Superior temporal gyrus (tissue), 1 donor: ENCODE results near the gene PJA1.

Source experiments
- DNase-seq: peaks from one replicate; pipeline ENCODE4 v3.0.0-alpha.2; 2016; ENCODE audit errors: extremely low spot score

PJA1 gene

DNA sequence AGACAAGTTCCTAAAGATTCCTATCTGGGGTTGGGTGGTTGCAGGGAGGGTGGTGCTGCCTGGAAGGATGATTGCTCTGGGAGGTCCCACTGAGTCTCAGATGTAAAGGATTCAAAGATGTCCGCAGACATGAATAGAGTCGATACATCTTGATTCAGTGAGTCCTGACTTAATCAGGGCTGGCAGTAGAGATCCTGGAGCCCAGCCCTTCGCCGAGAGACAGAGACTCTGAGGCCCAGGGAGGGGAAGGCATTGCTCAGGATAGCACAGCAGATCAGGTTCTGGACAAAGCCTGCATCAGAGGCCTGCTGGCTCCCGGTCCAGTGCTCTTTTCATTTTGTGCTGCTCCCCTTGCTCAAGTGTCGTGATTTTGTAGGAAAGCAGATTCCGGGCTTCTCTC lies 21.7 kb downstream of the PJA1 start:
- no peak for DNase-seq

DNA sequence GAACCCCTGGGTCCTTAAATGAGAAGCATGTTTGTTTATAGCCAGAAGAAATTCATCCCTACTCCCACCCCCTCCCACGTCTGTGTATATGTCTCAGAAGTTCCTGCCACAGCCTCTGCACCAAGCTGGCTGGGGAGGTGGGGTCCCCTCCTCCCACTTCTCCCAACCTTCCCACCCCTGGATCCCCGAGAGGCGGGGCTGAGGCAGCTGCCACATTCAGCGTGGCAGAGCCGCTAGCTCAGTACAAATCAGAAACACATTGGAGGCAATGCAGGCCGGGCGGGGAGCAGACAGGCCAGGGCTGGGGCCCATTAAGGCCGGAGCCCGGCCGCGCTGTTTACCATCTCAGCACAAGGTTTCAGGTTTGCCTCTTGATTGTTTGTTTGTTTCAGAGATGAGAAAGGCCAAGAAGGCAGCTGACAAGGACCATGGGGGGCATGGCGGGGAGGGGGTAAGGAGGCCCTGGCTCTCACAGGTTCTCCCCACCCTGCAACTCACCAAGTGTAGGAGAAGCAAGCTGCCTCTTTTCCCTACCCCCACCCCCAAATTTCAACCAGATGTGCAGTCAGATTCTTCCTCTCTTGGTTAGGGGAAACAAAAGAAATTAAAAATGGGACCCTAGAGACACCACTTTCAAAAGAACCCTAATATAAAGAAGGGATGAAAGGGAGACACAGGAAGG lies 22.3 kb downstream of the PJA1 start:
- DNase-seq, result no peak

DNA sequence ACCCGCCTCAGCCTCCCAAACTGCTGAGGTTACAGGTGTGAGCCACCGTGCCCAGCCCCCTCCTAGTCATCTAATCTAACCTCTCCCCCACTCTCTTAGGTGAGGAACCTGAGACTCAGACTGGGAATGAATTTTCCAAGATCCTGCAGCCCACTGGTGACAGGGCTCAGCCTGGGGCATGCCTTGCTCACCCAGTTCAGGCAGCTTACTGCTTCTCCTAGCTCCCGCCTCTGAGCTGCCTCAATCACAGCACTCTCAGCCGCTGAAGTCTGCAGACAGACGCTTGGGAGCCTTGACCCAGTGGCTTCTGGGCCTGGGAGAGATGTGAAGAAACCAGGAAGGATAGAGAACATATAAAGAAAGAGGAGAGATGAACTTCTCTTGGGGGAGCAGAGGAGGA lies 24.4 kb downstream of the PJA1 start:
- no peak for DNase-seq

DNA sequence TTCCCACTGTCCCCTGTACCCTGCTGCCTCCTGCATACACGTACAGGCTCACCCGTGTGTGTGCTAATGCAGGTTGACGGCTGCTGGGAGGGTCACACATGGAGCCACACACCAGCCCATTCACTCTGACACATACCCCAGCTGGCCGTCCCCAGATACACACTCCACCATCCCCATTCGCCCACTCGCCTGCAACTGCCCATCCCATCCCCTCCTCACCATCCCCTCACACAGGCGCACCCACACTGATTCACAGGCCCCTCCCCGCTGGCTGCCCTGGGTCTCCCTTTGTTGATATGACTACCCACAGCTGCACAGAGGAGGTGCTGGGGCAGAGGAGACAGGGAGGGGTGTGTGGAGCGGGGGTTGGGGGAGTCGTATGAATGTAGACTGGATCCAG lies 25.7 kb downstream of the PJA1 start:
- no peak for DNase-seq

DNA sequence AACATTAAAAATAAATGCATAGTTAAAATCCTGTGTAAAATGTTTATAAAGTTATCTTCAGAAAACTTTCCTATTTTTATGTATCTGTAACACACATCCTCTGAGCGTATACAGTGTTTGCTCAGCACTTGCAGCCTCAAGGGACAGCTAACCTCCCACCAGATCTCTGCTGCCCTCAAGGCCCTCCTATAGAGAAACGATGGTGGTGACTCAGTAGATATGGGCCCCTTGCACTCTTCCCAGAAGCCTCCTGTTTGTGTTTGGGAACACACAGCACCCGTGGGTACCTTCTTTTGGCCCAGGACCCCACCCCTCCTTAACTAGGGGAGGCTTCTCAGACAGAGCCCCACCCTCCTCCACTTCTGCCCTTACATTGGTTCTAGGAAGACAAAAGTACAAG lies 26.7 kb downstream of the PJA1 start:
- DNase-seq, result no peak

DNA sequence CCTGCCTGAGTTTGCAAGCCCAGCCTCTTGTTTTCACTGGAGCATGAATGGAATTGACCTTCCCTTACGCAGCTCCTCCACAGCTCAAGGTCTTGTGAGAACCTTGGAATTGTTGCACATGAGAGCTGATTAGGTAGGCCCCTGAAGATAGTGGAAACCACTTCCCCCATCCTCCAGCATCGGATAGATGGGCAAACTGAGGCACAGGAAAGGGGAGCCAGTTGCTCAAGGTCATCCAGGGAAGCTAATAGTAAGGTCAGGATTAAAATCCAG lies 27.2 kb downstream of the PJA1 start:
- DNase-seq, result no peak

DNA sequence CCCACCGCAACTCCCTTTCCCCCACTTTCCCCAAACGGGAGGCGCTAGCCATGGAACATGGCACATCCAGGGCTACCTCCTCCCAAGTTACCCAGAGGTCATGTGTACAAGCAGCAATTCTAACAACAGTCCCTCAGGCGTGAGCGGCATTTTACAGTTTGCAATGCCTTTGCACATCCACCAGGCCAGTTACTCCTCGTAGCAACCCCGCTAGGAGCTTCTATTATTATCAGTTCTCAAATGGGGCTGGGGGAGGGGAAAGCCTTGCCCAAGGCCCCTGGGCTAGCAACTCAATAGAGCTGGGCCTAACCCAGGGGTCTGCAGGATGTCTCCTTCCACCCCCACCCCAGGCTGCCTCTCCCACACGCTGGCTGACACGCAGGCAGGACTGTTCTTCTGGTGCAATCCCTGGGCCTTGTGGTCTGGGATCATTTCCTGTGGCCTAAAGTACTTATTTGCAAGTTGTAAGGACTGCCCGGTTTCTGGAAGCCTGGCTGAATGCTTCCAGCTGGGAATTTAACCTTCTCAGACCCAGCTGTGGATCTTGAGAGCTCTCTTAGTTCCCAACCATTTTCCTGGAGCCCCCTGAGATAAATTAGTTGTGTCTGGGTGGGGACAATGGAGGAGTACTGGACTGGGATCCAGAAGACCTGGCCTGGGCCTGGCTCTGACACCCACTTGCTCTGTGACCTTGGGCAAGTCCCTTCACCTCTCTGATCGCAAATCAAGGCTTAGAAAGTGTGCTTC lies 27.7 kb downstream of the PJA1 start:
- no peak for DNase-seq

DNA sequence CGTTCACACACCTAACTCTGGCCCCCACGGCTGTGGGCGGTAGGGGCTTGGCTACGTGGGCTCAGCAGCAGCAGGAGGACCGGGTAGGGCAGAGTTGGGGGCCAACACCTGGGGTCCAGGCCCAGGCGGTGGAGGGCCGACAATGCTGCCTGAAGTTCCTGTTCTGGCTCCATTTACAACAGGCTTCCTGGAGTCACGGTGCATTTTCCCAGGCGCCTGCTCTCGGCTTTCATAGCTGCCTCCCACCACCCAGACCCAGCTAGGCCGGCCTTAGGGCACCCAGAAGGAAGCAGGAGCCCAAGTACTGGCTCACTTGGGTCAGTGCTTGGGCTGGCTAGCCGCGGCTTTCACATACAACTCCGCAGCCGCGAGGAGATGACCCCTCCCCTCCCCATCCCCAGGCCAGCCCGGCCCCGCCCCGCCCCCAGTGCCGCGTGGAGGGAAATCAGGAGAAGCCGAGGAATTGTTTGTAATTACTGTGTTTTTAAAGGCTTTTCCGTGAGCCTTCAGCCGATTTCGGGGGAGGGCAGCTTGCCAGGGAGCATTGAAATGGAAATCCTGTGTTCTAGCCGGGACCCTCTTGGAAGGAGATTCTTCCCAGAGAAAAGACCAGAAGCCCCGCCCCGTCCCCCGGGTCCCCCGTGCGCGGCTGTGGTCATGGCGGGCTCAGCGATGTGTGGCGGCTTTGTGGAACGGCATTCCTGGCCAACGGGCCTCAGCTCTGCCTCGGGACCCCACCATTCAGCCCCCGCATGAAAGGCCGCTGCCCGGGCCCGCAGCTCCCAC lies 28.5 kb downstream of the PJA1 start:
- no peak for DNase-seq

DNA sequence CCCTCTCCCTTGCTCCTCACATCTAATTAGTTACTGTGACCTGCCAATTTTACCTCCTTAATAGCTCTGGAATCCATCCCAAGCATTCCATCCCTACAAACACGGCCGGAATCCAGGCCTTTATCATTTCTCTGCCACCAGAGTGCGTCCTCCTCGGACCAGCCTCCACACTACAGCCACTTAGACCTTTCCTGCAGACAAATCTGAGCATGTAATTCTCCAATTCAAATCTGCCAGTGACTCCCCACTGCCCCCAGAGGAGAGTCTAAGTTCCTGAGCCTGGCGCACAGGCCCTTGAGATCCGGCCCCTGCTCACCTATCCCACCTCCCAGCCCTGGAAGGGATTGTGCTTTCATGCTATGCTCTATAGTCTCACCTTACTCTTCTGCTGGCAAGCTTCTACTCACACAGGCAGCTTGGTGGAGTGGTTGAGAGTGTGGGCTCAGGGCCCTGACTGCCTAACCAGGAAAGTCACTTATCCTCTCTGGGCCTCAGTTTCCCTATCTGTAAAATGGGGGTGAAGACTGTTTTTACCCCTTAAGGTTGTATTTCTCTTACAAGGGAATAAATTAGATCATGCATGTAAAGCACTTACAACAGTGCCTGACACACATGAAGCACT lies 31.2 kb downstream of the PJA1 start:
- DNase-seq, result no peak

DNA sequence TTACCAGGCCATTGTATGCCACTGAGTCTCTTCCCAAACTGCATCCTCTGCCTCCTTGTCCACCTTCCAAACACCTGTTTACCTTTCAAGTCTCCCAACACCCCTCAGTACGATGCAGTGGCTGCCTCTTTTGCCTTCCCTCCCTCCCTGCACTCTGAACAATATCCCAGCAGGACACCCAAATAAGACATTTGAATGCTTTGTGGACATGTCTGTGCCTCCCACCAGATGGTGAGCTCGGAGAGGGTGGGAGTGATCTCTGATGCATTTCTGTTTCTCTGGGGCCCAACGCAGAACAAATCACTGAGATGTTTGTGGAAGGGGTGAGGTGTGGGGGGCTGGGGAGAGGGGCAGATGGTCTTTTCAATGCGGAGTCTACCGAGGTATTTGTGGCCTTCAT lies 33.4 kb downstream of the PJA1 start:
- no peak for DNase-seq

DNA sequence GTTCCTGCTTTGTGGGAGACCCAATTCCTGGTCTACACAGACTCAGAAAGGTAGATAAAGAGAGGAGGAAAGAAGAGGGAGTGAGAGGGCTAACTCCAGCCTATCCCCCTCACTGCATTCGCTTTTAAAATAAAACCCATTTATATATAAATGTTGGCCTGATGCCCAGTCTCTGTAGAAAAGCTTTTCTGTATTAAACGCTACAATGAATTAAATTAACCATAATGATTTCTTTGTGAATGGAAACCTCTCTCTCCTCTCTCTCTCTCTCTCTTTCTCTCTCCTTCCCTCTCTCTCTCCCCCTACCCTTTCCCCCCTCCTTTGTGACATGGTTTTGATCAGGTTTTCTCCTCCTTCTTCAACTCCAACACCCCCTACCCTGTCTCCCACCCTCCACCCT lies 34.8 kb downstream of the PJA1 start:
- no peak for DNase-seq

DNA sequence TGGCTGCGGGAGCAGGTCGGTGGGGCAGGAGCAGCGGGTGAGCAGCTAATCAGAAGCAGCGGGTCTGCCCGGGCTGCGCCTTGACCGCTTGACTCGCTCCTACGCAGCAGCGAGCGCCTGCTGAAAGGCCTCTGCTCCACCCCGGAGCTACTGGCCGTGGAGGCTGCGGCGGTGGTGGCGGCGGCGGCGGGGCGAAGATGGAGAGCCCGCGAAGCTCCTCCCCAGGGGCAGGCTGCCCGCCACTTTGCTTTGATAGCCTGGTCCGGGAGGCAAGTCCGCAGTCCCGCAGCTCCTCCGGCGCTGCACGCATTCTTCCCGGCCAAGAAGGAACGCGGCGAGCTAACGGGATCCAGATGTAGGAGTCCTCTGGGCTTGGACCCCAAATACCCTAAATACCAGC lies 36.7 kb downstream of the PJA1 start:
- DNase-seq, result no peak

DNA sequence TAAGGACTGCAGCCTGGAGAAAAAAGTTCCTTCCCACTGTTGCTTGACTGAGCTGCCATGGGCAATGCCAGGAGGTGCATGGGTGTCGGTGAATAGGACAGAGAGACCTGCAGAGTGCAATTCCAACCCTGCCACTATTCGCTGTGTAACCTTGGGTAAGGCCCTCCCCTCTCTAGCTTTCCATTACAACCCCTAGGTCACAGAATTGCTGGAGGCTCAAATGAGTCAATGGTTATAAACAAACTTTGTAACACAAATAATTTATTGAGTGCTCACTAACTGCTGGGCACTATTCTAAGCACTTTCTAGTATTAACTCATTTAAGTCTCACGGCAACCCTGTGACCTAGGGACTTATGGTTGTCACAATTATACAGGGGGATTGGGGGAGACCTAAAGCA lies 37.8 kb downstream of the PJA1 start:
- no peak for DNase-seq

DNA sequence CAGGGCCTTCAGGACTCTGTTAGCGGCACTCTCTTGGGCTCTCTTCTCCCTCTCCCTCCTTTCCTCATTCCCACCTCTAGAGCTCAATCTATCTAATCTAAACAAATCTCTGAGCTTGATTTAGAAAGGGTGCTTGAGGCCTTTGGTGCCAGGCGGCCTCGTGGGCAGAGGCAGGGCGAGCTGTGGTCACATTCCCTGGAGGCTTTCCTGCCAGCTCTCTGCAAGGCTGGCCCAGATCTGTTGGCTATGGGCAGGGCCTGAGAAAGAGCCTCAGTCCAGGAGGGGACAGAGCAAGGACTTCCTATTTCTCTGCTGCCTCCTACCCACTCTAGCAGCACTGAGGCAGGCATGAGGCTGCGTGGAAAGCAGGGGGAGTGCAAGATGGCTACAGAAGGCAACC lies 38.6 kb downstream of the PJA1 start:
- no peak for DNase-seq

DNA sequence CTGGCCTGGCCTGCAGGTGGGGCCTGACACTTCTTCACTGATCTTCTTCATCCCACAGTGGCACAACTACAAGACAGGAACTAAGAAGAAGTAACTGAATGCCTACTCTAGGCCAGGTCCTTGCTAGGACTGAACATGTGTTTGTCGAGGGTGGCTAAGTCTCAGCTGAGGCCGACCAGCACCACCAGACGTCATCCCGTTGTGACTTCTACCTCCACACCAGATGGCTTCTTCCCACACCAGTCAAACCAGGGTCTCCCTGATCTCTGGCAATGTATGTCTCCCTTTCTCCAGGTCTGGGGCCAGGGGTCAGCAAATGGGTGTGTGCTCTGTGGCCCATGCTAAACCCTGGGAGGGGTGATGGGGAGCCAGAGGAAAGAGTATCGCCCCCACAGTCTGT lies 40.2 kb downstream of the PJA1 start:
- no peak for DNase-seq

DNA sequence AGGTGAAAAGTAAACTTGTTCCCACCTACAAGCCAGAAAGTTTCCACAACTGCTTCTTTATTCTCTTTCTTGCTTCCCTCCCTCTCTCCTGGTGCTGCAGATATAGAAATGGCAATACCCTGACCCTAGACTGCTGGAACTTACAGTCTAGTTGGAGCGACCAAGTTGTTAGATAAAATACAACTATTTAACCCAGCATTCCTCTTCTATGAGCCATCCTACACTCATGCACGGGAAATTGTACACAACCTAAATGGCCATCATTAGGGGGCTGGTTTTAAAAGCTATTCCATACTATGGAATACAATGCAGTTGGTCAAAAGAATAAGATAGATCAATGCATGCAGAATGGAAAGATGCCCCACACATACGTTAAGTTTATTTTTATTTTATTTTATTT lies 41.1 kb downstream of the PJA1 start:
- no peak for DNase-seq

DNA sequence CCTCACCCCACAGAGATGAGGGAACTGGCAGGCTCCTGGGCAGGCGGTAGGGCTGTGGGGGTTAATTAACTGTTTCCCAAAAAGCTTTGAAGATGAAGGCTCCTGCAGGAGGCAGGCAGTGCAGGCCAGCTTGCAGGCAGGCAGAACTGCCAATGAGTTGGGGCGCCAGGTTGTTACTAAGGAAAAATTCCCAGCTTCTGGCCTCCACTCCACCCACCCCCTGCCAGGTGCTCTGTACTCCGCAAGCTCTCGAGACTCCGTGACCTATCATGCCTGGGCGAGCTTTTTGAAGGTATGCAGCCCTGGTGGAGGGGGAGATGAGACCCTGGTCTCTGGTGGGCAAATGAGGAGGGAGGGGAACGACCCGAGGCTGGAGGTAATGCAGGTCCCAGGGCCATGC lies 41.8 kb downstream of the PJA1 start:
- no peak for DNase-seq

DNA sequence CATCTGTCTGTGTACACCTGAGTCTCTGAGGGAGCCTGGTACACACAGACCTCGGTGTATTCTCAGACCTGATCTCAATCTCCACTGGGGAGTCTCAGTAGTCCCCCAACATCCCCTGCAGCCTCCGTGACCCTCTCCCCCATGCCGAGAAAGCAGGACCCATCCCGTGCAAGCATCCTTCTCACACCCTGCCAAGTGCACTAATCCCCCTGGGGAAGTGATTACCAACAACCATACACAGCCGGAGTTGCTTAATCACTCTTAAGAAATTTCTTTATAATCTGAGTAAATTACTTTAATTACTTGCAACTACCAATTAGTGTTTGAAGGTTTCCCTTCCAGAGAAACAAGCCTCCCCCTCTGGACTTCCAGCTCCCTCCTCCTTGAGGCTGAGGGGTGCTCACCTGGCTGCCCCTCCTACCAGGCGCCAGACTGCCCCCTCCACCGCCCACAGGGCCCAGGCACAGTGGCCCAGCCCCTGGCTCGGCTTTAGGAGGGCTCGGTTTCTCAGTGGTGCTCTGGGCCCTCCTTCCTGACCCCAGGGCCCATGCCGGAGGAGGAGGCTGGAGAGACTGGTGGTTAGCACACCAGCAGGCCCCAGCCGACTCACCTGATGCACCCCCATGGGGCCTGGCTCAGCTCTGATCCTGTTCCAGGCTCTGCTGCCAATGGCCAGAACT lies 43.8 kb downstream of the PJA1 start:
- DNase-seq, result no peak

DNA sequence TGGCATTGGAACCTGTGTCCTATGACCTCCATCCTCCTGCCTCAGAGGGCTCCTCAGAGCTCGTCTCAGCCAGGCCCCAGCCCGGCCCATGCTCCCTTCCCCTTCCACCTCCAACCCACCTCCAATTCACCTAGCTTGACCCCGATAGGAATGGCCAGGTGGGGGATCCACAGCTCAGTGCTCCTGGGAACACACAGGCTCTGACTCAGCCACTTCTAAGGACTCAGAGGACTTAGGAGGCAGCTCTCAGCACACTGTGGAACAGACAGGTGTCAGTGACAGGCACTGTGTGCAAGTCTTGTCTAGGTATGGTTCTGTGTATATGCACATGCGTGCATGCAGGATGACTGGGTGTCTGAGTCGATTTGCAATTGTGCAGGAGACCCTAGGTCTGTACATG lies 44.8 kb downstream of the PJA1 start:
- DNase-seq, result no peak

DNA sequence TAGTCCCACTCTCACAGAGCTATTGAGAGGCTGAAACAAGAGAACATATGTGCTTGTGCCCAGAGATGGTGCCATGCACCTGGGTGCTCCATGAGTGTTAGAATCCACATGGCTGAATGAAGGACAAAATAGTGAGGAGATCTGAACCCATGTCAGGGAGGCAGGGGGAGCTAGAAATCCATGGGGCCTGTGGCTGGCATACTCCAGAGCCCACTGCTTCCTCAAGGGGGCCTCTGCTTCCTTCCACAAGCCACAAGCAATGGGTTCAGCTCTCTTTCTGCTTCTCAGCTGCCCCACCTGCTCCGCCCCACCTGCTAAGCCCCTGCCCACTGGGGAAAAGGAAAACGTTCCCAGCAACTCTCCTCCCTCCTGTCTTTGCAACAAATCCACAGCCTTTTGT lies 46.1 kb downstream of the PJA1 start:
- DNase-seq, result no peak

DNA sequence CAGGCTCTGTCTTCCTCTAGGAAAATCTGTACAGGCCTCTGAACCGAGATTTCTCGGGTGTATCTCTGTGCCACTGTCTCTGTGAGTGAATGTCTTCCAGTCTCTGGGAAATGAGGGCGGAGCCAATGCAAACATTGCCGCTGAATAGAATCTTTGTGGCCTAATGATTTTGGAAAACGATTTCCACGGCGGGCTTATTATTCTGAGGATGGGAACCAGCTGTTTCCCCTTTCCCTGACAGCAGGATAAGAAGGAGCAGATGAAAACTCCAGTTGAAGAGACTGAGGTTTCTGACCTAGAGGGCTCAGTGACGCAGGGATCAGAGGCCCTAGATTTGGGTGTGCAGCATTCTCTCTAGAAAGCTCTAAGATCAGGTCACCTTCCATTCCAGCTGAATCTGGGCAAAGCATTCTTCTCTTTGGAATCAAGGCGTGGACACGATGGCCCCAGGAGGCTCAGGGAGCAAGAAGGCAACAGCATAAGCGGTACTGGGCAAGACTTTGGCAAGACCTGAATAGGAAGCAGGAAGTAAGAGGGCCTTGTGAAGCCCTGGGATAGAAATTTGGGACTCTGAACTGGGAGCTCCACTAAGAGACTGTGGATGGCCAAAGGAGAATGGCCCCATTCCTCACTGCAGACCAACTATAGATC lies 47.3 kb downstream of the PJA1 start:
- no peak for DNase-seq

DNA sequence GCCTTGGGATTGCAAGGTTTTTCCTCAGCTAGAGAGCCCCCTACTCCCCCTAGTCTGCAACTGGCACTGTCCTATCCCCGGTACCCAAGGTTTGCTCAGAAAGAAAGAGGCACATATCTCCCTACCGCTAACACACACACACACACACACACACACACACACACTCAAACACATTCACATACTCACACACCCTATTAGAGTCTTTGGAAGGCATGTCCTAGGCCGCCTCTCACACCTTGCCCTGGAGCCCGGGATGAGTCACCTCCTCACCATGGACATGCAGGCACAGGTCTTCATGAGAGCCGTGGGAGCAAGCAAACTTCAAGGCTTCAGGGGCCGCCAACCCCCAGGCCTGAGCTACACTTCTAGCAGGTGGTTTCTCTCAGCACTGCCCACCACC lies 49.2 kb downstream of the PJA1 start:
- no peak for DNase-seq
